Thoracic aorta (tissue), 2 donors: ENCODE measurements around the gene PROK2. TPM values are rescaled to one million over a fixed set of nuclear protein-coding genes. Genes with fewer than 3 reads are reported as not detected.

ENCODE experiments used
- ATAC-seq: fragments of 150-250 bp; one replicate; pipeline ENCODE4 v1.8.0; 2017; ENCODE audit warnings: low read depth; ENCODE audit not compliant: insufficient number of reproducible peaks, low FRiP score
- DNase-seq: peaks from one replicate; pipeline ENCODE4 v3.0.0-alpha.2; 2020; ENCODE audit warnings: low spot score
- H3K27ac ChIP-seq, 2 donors: fragments of 200-600 bp; sonication (generic); 1 replicate in 1 of 2; 2 replicates in 1 of 2; pipeline ENCODE4 v1.5.1; 2016; ENCODE audit warnings: mild to moderate bottlenecking in 2 of 2, moderate library complexity in 2 of 2
- H3K27me3 ChIP-seq: fragments of 200-600 bp; sonication (generic); replicated peaks from 2 replicates; pipeline ENCODE4 v1.6.0; 2016; ENCODE audit warnings: mild to moderate bottlenecking; ENCODE audit not compliant: insufficient read depth
- H3K36me3 ChIP-seq: fragments of 200-600 bp; sonication (generic); one replicate; pipeline ENCODE4 v1.5.1; 2016
- H3K4me1 ChIP-seq, 2 donors: fragments of 200-600 bp; sonication (generic); 1 replicate in 1 of 2; 2 replicates in 1 of 2; pipeline versions ENCODE4 v1.5.1 to v1.6.0; 2016; ENCODE audit warnings: low read depth in 2 of 2, mild to moderate bottlenecking in 1 of 2; ENCODE audit not compliant: control insufficient read depth in 1 of 2
- H3K4me3 ChIP-seq: fragments of 200-600 bp; sonication (generic); 2 replicates; pipeline ENCODE4 v1.5.1; 2016; ENCODE audit warnings: mild to moderate bottlenecking
- H3K9me3 ChIP-seq: fragments of 200-600 bp; sonication (generic); 2 replicates; pipeline ENCODE4 v1.5.1; 2016
- CTCF ChIP-seq: fragments of 200-600 bp; sonication (generic); IDR thresholded peaks from one replicate; pipeline ENCODE4 v1.5.1; 2019; ENCODE audit warnings: antibody characterized with exemption
- total RNA-seq, 2 donors: library from RNA; depleted of rRNA; stranded (reverse); fragments of >200 nt; gene quantifications; one replicate each; pipeline versions ENCODE4 v1.1.0 to v1.2.3, GENCODE V29; 2016

Gene PROK2
- total RNA-seq, 2 donors from 2014 or later: 0.71 TPM; not detected in 1

- TF ChIP-seq CTCF: no peak
- Histone ChIP-seq H3K4me3 (no peak overlapping the region), H3K36me3 (no peaks in the 10 kb centered on the region), H3K4me1 (no peaks in the 10 kb centered on the region), H3K27ac (no peak overlapping the region), H3K9me3 (no peaks in the 10 kb centered on the region), H3K27me3 (no peaks in the 10 kb centered on the region)
- ATAC-seq: no peak
- no peak for DNase-seq
These were observed 24.5 kb upstream of the PROK2 start for GRCh38 chr3:71809321-71810026.

GRCh38 chr3:71806736-71807135 is 21.8 kb upstream of the PROK2 start:
- Histone ChIP-seq H3K36me3 (no peaks in the 10 kb centered on the region), H3K4me3 (no peak overlapping the region), H3K27ac (no peak overlapping the region), H3K4me1 (no peaks in the 10 kb centered on the region), H3K9me3 (no peaks in the 10 kb centered on the region), H3K27me3 (no peaks in the 10 kb centered on the region)
- ATAC-seq (no peak), DNase-seq (no peak)
- no peak for TF ChIP-seq CTCF

DNA sequence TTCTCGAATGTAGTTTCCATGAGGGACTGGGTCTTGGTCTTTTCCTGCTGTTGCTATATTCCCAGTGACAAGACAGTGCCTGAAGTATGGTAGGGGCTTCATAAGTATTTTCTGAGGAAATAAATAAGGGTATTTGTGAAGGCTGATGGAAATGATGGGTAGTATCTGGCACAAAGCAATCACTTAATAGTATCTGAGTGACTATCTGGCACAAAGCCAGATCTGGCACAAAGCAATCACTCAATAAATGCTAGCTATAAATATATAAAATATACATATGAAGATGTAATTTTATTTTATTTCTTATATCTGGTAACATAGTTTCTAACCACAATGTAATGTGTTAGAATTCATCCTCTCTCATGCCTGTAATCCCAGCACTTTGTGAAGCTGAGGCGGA is 20.7 kb upstream of the PROK2 start:
- H3K36me3 ChIP-seq: no peaks in the 10 kb centered on the region
- H3K4me3 ChIP-seq: no peak overlapping the region
- H3K27me3 ChIP-seq: no peaks in the 10 kb centered on the region
- H3K9me3 ChIP-seq: no peaks in the 10 kb centered on the region
- no peak for ATAC-seq
- H3K27ac ChIP-seq: no peak overlapping the region
- DNase-seq: no peak
- TF ChIP-seq CTCF: no peak
- H3K4me1 ChIP-seq: no peaks in the 10 kb centered on the region

DNA sequence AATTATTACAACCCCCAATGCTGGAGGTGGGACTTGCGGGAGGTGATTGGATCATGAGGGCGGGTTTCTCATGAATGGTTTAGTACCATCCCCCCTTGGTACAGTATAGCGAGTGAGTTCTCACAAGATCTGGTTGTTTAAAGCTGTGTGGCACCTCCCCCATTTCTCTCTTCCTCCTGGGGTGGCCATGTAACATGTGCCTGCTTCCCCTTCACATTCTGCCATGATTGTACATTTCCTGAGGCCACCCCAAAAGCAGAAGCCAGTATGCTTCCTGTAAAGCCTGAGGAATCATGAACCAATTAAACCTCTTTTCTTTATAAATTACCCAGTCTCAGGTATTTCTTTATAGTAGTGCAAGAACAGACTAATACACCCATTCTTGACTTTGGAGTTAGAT is 20.3 kb upstream of the PROK2 start:
- no peak for DNase-seq
- ATAC-seq: no peak

GRCh38 chr3:71803248-71803647 is 18.3 kb upstream of the PROK2 start:
- Histone ChIP-seq H3K4me3 (no peak overlapping the region), H3K27me3 (no peaks in the 10 kb centered on the region), H3K9me3 (no peaks in the 10 kb centered on the region), H3K36me3 (no peaks in the 10 kb centered on the region), H3K27ac (no peak overlapping the region), H3K4me1 (no peaks in the 10 kb centered on the region)
- DNase-seq (no peak), ATAC-seq (no peak)
- TF ChIP-seq CTCF: no peak

More for the DNA sequence above, 20.3 kb upstream of the PROK2 start:
- Histone ChIP-seq H3K9me3 (no peaks in the 10 kb centered on the region), H3K27ac (no peak overlapping the region), H3K4me3 (no peak overlapping the region), H3K4me1 (no peaks in the 10 kb centered on the region), H3K27me3 (no peaks in the 10 kb centered on the region), H3K36me3 (no peaks in the 10 kb centered on the region)
- no peak for TF ChIP-seq CTCF
